GM12875 (cell line): ENCODE measurements around the gene FGF9.

Experiments
- H3K4me3 ChIP-seq: one replicate; pipeline ENCODE4 v1.5.1; 2011; ENCODE audit warnings: low read depth, low read length, control low read depth
- CTCF ChIP-seq: IDR thresholded peaks from 2 replicates; pipeline ENCODE4 v1.5.1; 2011; ENCODE audit warnings: low read depth, mild to moderate bottlenecking, control low read depth, inconsistent platforms, low read length, moderate library complexity, borderline replicate concordance; ENCODE audit not compliant: insufficient read depth

FGF9 gene

GRCh38 chr13:21741396-21741979 lies 70.6 kb downstream of the FGF9 start:
- TF ChIP-seq CTCF, result no peak

GRCh38 chr13:21742096-21742495 lies 71.2 kb downstream of the FGF9 start:
- H3K4me3 ChIP-seq, result no peak overlapping the region
- TF ChIP-seq CTCF, result no peak

More at GRCh38 chr13:21741396-21741979, 70.6 kb downstream of the FGF9 start:
- no peak overlapping the region for H3K4me3 ChIP-seq

GRCh38 chr13:21744149-21744548 lies 73.3 kb downstream of the FGF9 start:
- H3K4me3 ChIP-seq, result no peak overlapping the region
- no peak for TF ChIP-seq CTCF

GRCh38 chr13:21745307-21745706 lies 74.4 kb downstream of the FGF9 start:
- no peak overlapping the region for H3K4me3 ChIP-seq
- TF ChIP-seq CTCF, result no peak

- TF ChIP-seq CTCF, result no peak
- H3K4me3 ChIP-seq, result no peak overlapping the region
These were observed 76.6 kb downstream of the FGF9 start for GRCh38 chr13:21747456-21747855.

- no peak for TF ChIP-seq CTCF
- no peak overlapping the region for H3K4me3 ChIP-seq
These were observed 77.3 kb downstream of the FGF9 start for GRCh38 chr13:21748166-21748565.

- no peak overlapping the region for H3K4me3 ChIP-seq
- no peak for TF ChIP-seq CTCF
These were observed 78.5 kb downstream of the FGF9 start for GRCh38 chr13:21749410-21749809.
